A673 (cell line): ENCODE data around the gene ALKAL2.

ENCODE experiments used
- EZH2 ChIP-seq: fragments of 200-600 bp; sonication (generic); IDR thresholded peaks from 2 replicates; pipeline ENCODE4 v1.6.1; 2017; ENCODE audit warnings: borderline replicate concordance, low read depth, mild to moderate bottlenecking, mixed read lengths, antibody characterized with exemption, low read length; ENCODE audit not compliant: poor library complexity, severe bottlenecking
- TF ChIP-seq, protein P1 (sequence below): fragments of 300-800, 200-600 bp; sonication (generic); conservative IDR thresholded peaks from 2 replicates; pipeline ENCODE4 v1.5.1; 2017; ENCODE audit warnings: low read depth, mild to moderate bottlenecking, antibody characterized with exemption, low read length, moderate library complexity, mixed read lengths

DNA sequence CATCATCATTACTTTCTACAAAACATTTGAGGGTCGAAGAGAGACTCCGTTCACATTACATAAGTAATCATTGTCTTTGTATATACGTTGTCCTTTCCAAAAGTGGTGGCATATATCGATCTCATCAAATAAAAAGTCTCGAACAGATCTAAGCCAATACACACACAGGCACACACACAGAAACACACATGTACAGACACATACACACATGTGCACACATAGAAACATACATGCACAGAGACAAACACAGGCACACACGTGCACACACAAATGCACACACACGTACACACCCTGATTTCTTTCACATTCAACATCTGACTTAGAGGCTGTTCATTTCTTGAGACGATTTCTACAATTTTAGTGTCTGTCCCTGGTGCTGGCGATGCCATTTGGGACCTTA lies 17.5 kb upstream of the ALKAL2 start:
- TF ChIP-seq, protein P1, sequence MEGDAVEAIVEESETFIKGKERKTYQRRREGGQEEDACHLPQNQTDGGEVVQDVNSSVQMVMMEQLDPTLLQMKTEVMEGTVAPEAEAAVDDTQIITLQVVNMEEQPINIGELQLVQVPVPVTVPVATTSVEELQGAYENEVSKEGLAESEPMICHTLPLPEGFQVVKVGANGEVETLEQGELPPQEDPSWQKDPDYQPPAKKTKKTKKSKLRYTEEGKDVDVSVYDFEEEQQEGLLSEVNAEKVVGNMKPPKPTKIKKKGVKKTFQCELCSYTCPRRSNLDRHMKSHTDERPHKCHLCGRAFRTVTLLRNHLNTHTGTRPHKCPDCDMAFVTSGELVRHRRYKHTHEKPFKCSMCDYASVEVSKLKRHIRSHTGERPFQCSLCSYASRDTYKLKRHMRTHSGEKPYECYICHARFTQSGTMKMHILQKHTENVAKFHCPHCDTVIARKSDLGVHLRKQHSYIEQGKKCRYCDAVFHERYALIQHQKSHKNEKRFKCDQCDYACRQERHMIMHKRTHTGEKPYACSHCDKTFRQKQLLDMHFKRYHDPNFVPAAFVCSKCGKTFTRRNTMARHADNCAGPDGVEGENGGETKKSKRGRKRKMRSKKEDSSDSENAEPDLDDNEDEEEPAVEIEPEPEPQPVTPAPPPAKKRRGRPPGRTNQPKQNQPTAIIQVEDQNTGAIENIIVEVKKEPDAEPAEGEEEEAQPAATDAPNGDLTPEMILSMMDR: no peak
- TF ChIP-seq EZH2: no peak
